GM12864 (cell line): ENCODE measurements around the gene MYH7.

Source experiments
- DNase-seq: peaks from one replicate; pipeline ENCODE4 v3.0.0-alpha.2; 2011; ENCODE audit warnings: low read depth
- H3K4me3 ChIP-seq: 2 replicates; pipeline ENCODE4 v1.5.1; 2011; ENCODE audit warnings: mild to moderate bottlenecking, low read depth, low read length, control low read depth
- TF ChIP-seq, protein P1 (sequence below): IDR thresholded peaks from 2 replicates; pipeline ENCODE4 v1.5.1; 2011; ENCODE audit warnings: low read depth, mild to moderate bottlenecking, moderate library complexity, low read length, control low read depth, inconsistent platforms; ENCODE audit errors: missing control alignments

MYH7 gene

GRCh38 chr14:23411563-23412525 is 23.6 kb downstream of the MYH7 start:
- H3K4me3 ChIP-seq: no peak overlapping the region
- TF ChIP-seq, protein P1, sequence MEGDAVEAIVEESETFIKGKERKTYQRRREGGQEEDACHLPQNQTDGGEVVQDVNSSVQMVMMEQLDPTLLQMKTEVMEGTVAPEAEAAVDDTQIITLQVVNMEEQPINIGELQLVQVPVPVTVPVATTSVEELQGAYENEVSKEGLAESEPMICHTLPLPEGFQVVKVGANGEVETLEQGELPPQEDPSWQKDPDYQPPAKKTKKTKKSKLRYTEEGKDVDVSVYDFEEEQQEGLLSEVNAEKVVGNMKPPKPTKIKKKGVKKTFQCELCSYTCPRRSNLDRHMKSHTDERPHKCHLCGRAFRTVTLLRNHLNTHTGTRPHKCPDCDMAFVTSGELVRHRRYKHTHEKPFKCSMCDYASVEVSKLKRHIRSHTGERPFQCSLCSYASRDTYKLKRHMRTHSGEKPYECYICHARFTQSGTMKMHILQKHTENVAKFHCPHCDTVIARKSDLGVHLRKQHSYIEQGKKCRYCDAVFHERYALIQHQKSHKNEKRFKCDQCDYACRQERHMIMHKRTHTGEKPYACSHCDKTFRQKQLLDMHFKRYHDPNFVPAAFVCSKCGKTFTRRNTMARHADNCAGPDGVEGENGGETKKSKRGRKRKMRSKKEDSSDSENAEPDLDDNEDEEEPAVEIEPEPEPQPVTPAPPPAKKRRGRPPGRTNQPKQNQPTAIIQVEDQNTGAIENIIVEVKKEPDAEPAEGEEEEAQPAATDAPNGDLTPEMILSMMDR: no peak
- no peak for DNase-seq

GRCh38 chr14:23409966-23410635 is 25.4 kb downstream of the MYH7 start:
- DNase-seq: no peak
- no peak overlapping the region for H3K4me3 ChIP-seq
- TF ChIP-seq, protein P1: no peak

DNA sequence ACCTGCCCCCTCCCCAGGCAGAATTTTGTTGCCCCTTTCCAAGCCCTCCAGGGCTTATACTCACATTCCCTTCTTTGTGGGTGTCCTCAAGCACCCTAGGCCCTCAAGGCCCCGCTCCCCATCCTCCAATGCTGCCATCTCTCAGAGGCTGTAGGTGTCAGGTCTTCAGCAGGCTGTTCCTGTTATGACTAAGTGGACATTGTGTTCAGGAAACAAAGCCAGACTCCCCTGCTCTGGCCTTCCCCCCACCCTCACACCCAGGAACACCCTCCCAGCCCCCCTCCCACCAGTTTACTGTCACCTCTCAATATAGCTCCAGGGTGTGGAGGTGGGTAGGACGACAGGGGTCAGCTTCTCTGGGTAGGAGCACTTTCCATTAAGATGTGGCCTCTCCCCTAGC is 26.0 kb downstream of the MYH7 start:
- H3K4me3 ChIP-seq: no peak overlapping the region
- TF ChIP-seq, protein P1: no peak
- no peak for DNase-seq

DNA sequence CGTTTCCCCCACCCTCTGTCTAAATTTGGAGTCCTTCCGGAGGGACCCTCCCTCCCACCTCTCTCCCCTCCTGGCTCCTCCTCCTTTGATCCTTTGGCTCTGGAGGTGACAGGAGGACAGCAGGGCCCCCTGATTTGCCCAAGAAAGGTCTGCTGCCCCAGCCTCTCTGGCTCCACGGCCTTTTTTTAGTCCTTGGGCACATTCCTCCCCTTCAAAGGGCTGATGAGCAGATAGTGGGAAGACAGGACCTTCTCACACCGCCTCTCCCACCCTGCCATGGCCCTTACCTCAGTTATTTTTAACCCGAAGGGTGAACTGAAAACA is 27.2 kb downstream of the MYH7 start:
- no peak overlapping the region for H3K4me3 ChIP-seq
- no peak for DNase-seq
- TF ChIP-seq, protein P1: no peak

- H3K4me3 ChIP-seq: no peak within 1 kb of the TSS
- TF ChIP-seq, protein P1: no peak
- DNase-seq: no peak
Measured at GRCh38 chr14:23407516-23408306, 27.7 kb downstream of the MYH7 start, which contains the start of gene MYH6. Gene MYH6 (minus strand): TSS chr14:23408273. CDS start chr14:23407223, 1,050 bp downstream.

GRCh38 chr14:23406725-23407355 is 28.6 kb downstream of the MYH7 start:
- no peak overlapping the region for H3K4me3 ChIP-seq
- DNase-seq: no peak
- TF ChIP-seq, protein P1: no peak
